Stomach (tissue), 9 donors: ENCODE measurements around the gene FASTKD3. TPM values are rescaled to one million over a fixed set of nuclear protein-coding genes. Genes with fewer than 3 reads are reported as not detected.
A peak's percentile ranks its signal among the peaks of the same experiment; 100 is the strongest.

Experiments
- DNase-seq, 2 donors: peaks; one replicate each; pipeline versions ENCODE4 v3.0.0 to v3.0.0-alpha.2; 2013 to 2019
- H3K27ac ChIP-seq, 5 donors: fragments of 200-600 bp in 4 of 5; sonication (generic) in 4 of 5; one replicate each; pipeline ENCODE4 v1.5.1; 2013 to 2019; ENCODE audit warnings: mild to moderate bottlenecking in 1 of 5, moderate library complexity in 1 of 5
- H3K27me3 ChIP-seq, 3 donors: fragments of 200-600 bp; sonication (generic); one replicate each; pipeline ENCODE4 v1.5.1; 2017 to 2019; ENCODE audit warnings: mixed run types in 1 of 3
- H3K36me3 ChIP-seq, 4 donors: fragments of 200-600 bp; sonication (generic); 1 replicate in 3 of 4; 2 replicates in 1 of 4; pipeline ENCODE4 v1.5.1; 2016 to 2019
- H3K4me1 ChIP-seq, 4 donors: fragments of 200-600 bp; sonication (generic); one replicate each; pipeline ENCODE4 v1.5.1; 2016 to 2019
- H3K4me3 ChIP-seq, 4 donors: fragments of 200-600 bp; sonication (generic) in 3 of 4; one replicate each; pipeline ENCODE4 v1.5.1; 2016 to 2019; ENCODE audit warnings: mild to moderate bottlenecking in 1 of 4
- H3K9me3 ChIP-seq, 4 donors: fragments of 200-600 bp; sonication (generic); one replicate each; pipeline ENCODE4 v1.5.1; 2016 to 2019
- CTCF ChIP-seq, 7 experiments: fragments of 450-650 bp in 4 of 7; fragments of 200-600 bp in 3 of 7; sonication (generic) in 3 of 7; IDR thresholded peaks; one replicate each; pipeline ENCODE4 v1.5.1; 2016 to 2019; ENCODE audit warnings: antibody characterized with exemption in 7 of 7, control low read depth in 2 of 7, mild to moderate bottlenecking in 1 of 7
- EP300 ChIP-seq: sonication (generic); formaldehyde crosslinking; IDR thresholded peaks from one replicate; pipeline ENCODE4 v1.6.1; 2017; ENCODE audit warnings: antibody characterized with exemption
- POLR2A ChIP-seq, 4 donors: fragments of 450-650 bp; IDR thresholded peaks; one replicate each; pipeline ENCODE4 v1.6.1; 2016; ENCODE audit warnings: antibody characterized with exemption in 4 of 4, control low read depth in 2 of 4, mild to moderate bottlenecking in 1 of 4, moderate library complexity in 1 of 4
- POLR2AphosphoS5 ChIP-seq, 3 donors: sonication (generic); formaldehyde crosslinking; IDR thresholded peaks; one replicate each; pipeline ENCODE4 v1.6.1; 2016; ENCODE audit warnings: antibody characterized with exemption in 3 of 3
- WGBS, 5 donors: extraction: QIAGEN DNeasy Blood & Tissue Kit in 3 of 5; methylation state at CpG; one replicate each; pipeline versions ENCODE4 v1.1.5 to v1.1.7; 2013 to 2018; 5-methylcytosine and 5-hydroxymethylcytosine counted together
- intact Hi-C: fragments of 100-400 bp; cut with DNase I; formaldehyde crosslinking; loops from one replicate; pipeline ENCODE4 v1.15.1; 2023; ENCODE audit warnings: low total_unique reads
- polyA plus RNA-seq, 3 donors: library from polyadenylated mRNA; stranded (reverse); fragments of 200-250 nt; gene quantifications; one replicate each; pipeline ENCODE4 v1.2.3, GENCODE V29; 2013
- total RNA-seq, 5 donors: library from RNA; depleted of rRNA; stranded (reverse); fragments of >200 nt; gene quantifications; one replicate each; pipeline versions ENCODE4 v1.1.0 to v1.2.3, GENCODE V29; 2014 to 2016
- donor health status: healthy with polysubstance abuse.
- donor health status: Bipolar disorder and iron deficiency.
- donor health status: healthy.

The FASTKD3 gene
- total and polyA plus RNA-seq, 8 donors, result 0.58 to 13.0 (median 9.9) TPM; not detected in 1

GRCh38 chr5:7828269-7828668, 40.6 kb downstream of the FASTKD3 start:
- intact Hi-C loops, result no loop called here
- Histone ChIP-seq H3K27ac (no peak overlapping the region), H3K36me3 (peaks cover 0 to 3% (median 0%) of the 10 kb centered on the region in 4 donors), H3K27me3 (no peaks in the 10 kb centered on the region), H3K9me3 (no peaks in the 10 kb centered on the region), H3K4me3 (no peak overlapping the region), H3K4me1 (no peaks in the 10 kb centered on the region)
- 59 to 69% (median 63%) methylated on average over 10 of the region's 10 CpGs for WGBS, 5 donors
- TF ChIP-seq EP300 (no peak), POLR2A (IDR thresholded peaks at IDR 0.05) (no peak), POLR2AphosphoS5 (IDR thresholded peaks at IDR 0.05) (no peak), CTCF (IDR thresholded peaks at IDR 0.05) (no peak)
- peak in 1 of 2 donors; percentile 67 for DNase-seq

GRCh38 chr5:7827610-7828009, 41.2 kb downstream of the FASTKD3 start:
- no peak for DNase-seq
- Histone ChIP-seq H3K4me3 (no peak overlapping the region), H3K9me3 (no peaks in the 10 kb centered on the region), H3K27ac (no peak overlapping the region), H3K27me3 (no peaks in the 10 kb centered on the region), H3K4me1 (no peaks in the 10 kb centered on the region), H3K36me3 (peaks cover 0 to 3% (median 0%) of the 10 kb centered on the region in 4 donors)
- 87 to 90% (median 87%) methylated on average over 6 of the region's 6 CpGs for WGBS, 5 donors
- TF ChIP-seq CTCF (IDR thresholded peaks at IDR 0.05) (no peak), EP300 (no peak), POLR2AphosphoS5 (IDR thresholded peaks at IDR 0.05) (no peak), POLR2A (IDR thresholded peaks at IDR 0.05) (no peak)
- intact Hi-C loops, result no loop called here

- Histone ChIP-seq H3K27me3 (no peaks in the 10 kb centered on the region), H3K4me1 (no peaks in the 10 kb centered on the region), H3K27ac (no peak overlapping the region), H3K36me3 (peaks cover 0 to 8% (median 2%) of the 10 kb centered on the region in 4 donors), H3K4me3 (no peak overlapping the region), H3K9me3 (no peaks in the 10 kb centered on the region)
- DNase-seq, result no peak
- intact Hi-C loops, result no loop called here
- WGBS, 5 donors, result 58 to 100% (median 92%) methylated on average over 1 to 11 of the region's 11 CpGs
- TF ChIP-seq POLR2A (IDR thresholded peaks at IDR 0.05), result no peak
Observed at GRCh38 chr5:7825630-7826029, 43.2 kb downstream of the FASTKD3 start.

GRCh38 chr5:7824995-7825394, 43.8 kb downstream of the FASTKD3 start:
- Histone ChIP-seq H3K4me3 (no peak overlapping the region), H3K27me3 (no peaks in the 10 kb centered on the region), H3K27ac (no peak overlapping the region), H3K9me3 (no peaks in the 10 kb centered on the region), H3K36me3 (peaks cover 0 to 8% (median 2%) of the 10 kb centered on the region in 4 donors), H3K4me1 (no peaks in the 10 kb centered on the region)
- intact Hi-C loops, result no loop called here
- WGBS, 5 donors, result 91 to 97% (median 93%) methylated on average over 18 of the region's 18 CpGs
- DNase-seq, result no peak
- TF ChIP-seq POLR2A (IDR thresholded peaks at IDR 0.05) (no peak), CTCF (IDR thresholded peaks at IDR 0.05) (no peak), EP300 (no peak), POLR2AphosphoS5 (IDR thresholded peaks at IDR 0.05) (no peak)

- Histone ChIP-seq H3K4me1 (no peaks in the 10 kb centered on the region), H3K27me3 (no peaks in the 10 kb centered on the region), H3K4me3 (no peak overlapping the region), H3K9me3 (no peaks in the 10 kb centered on the region), H3K36me3 (peaks cover 0 to 8% (median 2%) of the 10 kb centered on the region in 4 donors), H3K27ac (no peak overlapping the region)
- 61 to 70% (median 68%) methylated on average over 8 of the region's 8 CpGs for WGBS, 5 donors
- DNase-seq, result no peak
- intact Hi-C loops, result no loop called here
- no peak for TF ChIP-seq POLR2AphosphoS5 (IDR thresholded peaks at IDR 0.05)
- TF ChIP-seq POLR2A (IDR thresholded peaks at IDR 0.05), result no peak
- no peak for TF ChIP-seq CTCF (IDR thresholded peaks at IDR 0.05)
- TF ChIP-seq EP300, result no peak
Observed at GRCh38 chr5:7823594-7823993, 45.2 kb downstream of the FASTKD3 start.
